Large intestine (tissue), 3 donors: ENCODE results near the gene ODF4. TPM values are rescaled to one million over a fixed set of nuclear protein-coding genes. Genes with fewer than 3 reads are reported as not detected.

Experiments used
- DNase-seq, 2 donors: peaks; one replicate each; pipeline versions ENCODE4 v3.0.0 to v3.0.0-alpha.2; 2013
- H3K27ac ChIP-seq: one replicate; pipeline ENCODE4 v1.5.1; 2013; ENCODE audit warnings: low read length
- H3K27me3 ChIP-seq: 2 replicates; pipeline ENCODE4 v1.6.1; 2013; ENCODE audit warnings: low read length; ENCODE audit not compliant: control insufficient read depth, insufficient read depth
- H3K36me3 ChIP-seq: 2 replicates; pipeline ENCODE4 v1.6.1; 2013; ENCODE audit warnings: low read length; ENCODE audit not compliant: control insufficient read depth, insufficient read depth
- H3K4me1 ChIP-seq: one replicate; pipeline ENCODE4 v1.6.1; 2013; ENCODE audit warnings: low read length; ENCODE audit not compliant: control insufficient read depth, insufficient read depth
- H3K4me3 ChIP-seq: one replicate; pipeline ENCODE4 v1.5.1; 2013; ENCODE audit warnings: low read length
- H3K9me3 ChIP-seq: one replicate; pipeline ENCODE4 v1.6.1; 2013; ENCODE audit warnings: mild to moderate bottlenecking, low read depth, low read length, moderate library complexity; ENCODE audit not compliant: control insufficient read depth
- WGBS: methylation state at CpG from one replicate; pipeline ENCODE4 v1.1.5; 2013; ENCODE audit warnings: low lambda C conversion rate; ENCODE audit not compliant: insufficient coverage; 5-methylcytosine and 5-hydroxymethylcytosine counted together
- polyA plus RNA-seq: library from polyadenylated mRNA; unstranded; fragments of 120-200 nt; gene quantifications from one replicate; pipeline ENCODE4 v1.2.1, GENCODE V29; 2013

The ODF4 gene
- polyA plus RNA-seq, 1 donor, result not detected

DNA sequence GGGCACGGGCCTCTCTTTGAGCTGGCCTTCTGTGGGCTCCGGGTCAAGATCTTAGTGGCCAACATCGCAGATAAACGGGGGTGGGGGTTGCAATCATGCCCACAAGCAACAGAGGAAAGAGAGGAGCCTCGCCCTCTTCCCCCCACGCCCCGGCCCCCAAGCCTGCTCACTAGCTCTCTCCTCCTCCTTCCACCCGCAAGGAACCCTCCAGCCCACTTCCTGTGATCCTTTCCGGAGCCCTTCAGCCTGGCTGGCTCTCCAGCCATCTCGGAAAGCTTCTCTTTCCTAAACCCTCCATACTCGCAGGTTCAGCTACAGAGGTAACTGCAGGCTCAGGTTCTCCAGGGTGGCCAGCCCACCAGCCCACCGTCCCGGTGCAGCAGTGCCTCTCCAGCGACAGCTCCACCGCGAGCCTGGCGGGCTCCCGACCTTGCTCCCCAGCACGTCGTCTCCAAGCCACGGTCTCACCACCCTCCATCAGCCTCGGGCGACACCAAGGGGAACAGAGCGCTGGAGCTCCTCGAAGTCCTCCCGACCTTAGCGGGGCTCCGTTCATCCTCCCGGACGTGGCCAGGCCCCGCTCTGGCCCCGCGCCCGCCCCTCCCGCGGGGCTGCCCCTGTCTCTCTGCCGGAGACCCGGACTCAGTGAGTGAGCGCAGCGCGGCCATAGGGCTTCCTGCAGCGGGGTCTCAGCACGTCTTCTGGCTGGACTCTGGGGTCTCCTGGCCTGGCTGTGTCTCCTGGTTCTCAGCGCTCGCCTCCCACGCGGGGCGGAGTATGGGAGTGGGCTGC, 12.9 kb upstream of the ODF4 start:
- peak overlapping the region; percentile 23 for H3K27ac ChIP-seq
- WGBS, result no CpG with 5 or more reads among the region's 48 CpGs
- no peaks in the 10 kb centered on the region for H3K36me3 ChIP-seq
- peak overlapping the region; percentile 55 for H3K4me3 ChIP-seq
- H3K4me1 ChIP-seq, result peaks cover 3% of the 10 kb centered on the region
- H3K9me3 ChIP-seq, result no peaks in the 10 kb centered on the region
- DNase-seq, result peak; percentile 27 to 62
- peaks cover 30% of the 10 kb centered on the region for H3K27me3 ChIP-seq

DNA sequence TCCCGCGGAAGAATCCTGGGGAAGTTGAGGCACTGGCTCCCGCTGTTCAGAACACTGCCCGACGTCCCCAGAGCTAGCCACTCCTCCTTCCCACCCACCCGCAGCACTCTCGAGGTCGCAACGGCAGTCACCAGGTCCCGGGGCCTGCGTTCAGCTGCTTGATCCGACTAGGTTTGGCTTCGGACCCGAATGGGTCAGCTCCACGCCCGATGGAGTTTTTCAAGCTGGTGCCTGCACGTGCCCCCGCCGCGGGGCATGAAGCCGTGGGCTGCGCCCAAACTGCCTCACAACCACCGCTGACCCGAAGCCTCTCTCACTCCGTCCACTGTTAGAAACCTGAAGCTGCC, 12.4 kb upstream of the ODF4 start:
- Histone ChIP-seq H3K4me1 (peaks cover 3% of the 10 kb centered on the region), H3K36me3 (no peaks in the 10 kb centered on the region), H3K27ac (no peak overlapping the region), H3K27me3 (peaks cover 30% of the 10 kb centered on the region), H3K9me3 (no peaks in the 10 kb centered on the region), H3K4me3 (peak overlapping the region; percentile 55)
- no peak for DNase-seq
- no CpG with 5 or more reads among the region's 25 CpGs for WGBS

DNA sequence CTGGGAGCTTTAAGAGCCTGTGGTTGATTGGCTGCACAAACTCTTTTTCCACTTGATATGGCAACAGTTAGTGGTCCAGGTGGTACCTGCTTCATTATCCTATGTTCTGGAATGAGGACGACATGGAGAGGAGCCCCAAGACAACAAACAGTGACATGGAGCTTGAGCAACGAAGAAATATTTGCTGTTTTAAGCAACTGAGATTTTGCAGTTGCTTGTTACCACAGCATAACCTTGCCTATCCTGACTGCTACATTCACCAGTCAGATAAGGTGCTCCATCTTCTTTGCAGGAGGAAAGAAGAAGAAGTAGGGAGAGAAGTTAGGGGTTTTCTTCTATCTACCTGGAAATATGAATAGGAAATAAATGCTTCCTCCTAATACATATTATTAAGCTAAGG, 7.5 kb upstream of the ODF4 start:
- H3K36me3 ChIP-seq, result no peaks in the 10 kb centered on the region
- 88% methylated on average over 2 of the region's 2 CpGs for WGBS

DNA sequence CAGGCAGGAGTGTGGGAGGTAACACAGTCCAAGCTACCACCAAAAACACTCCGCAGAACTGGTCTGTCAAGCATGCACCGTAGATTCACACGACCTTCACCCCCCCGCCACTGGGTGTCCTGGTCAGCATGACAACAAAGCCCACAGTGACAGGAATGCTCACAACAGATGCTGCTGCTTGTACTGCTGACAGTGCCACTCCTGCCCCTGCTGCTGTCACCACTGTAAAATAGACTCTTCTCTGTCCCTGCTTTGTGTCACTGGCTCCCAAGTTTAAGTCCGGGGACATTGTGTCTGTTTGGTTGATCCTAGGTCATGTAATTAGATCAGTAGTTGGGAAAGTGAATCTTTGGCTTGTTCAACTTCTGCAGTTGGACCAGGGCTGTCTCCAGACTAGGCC, 7.0 kb upstream of the ODF4 start:
- Histone ChIP-seq H3K27ac (no peak overlapping the region), H3K36me3 (no peaks in the 10 kb centered on the region), H3K4me3 (no peak overlapping the region), H3K27me3 (peaks cover 3% of the 10 kb centered on the region), H3K4me1 (no peaks in the 10 kb centered on the region), H3K9me3 (no peaks in the 10 kb centered on the region)
- no peak for DNase-seq
- WGBS, result no CpG with 5 or more reads among the region's 5 CpGs

More for the DNA sequence above, 7.5 kb upstream of the ODF4 start:
- DNase-seq, result no peak
- Histone ChIP-seq H3K4me1 (peaks cover 1% of the 10 kb centered on the region), H3K27me3 (peaks cover 5% of the 10 kb centered on the region), H3K27ac (no peak overlapping the region), H3K4me3 (no peak overlapping the region), H3K9me3 (no peaks in the 10 kb centered on the region)

DNA sequence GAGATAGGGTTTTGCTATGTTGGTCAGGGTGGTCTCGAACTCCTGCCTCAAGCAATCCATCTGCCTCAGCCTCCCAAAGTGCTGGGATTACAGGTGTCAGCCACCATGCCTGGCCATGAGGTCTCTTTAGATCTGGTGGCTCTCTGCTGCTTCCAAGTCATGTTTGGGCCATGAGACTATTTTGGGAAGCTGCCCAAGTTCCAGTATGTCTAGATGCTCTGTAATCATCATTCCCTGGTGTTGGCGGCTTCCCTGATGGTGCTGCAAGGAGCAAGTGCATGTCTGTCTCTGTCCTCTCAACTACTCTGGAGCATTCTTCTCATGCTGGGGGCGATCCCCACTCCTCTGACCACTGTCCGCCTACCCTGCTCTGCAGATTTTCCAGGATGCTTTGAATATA, 6.4 kb upstream of the ODF4 start:
- no peaks in the 10 kb centered on the region for H3K9me3 ChIP-seq
- H3K4me1 ChIP-seq, result no peaks in the 10 kb centered on the region
- no peaks in the 10 kb centered on the region for H3K36me3 ChIP-seq
- no peak overlapping the region for H3K27ac ChIP-seq
- H3K4me3 ChIP-seq, result no peak overlapping the region
- WGBS, result no CpG with 5 or more reads among the region's 4 CpGs
- DNase-seq, result no peak
- H3K27me3 ChIP-seq, result peaks cover 3% of the 10 kb centered on the region

DNA sequence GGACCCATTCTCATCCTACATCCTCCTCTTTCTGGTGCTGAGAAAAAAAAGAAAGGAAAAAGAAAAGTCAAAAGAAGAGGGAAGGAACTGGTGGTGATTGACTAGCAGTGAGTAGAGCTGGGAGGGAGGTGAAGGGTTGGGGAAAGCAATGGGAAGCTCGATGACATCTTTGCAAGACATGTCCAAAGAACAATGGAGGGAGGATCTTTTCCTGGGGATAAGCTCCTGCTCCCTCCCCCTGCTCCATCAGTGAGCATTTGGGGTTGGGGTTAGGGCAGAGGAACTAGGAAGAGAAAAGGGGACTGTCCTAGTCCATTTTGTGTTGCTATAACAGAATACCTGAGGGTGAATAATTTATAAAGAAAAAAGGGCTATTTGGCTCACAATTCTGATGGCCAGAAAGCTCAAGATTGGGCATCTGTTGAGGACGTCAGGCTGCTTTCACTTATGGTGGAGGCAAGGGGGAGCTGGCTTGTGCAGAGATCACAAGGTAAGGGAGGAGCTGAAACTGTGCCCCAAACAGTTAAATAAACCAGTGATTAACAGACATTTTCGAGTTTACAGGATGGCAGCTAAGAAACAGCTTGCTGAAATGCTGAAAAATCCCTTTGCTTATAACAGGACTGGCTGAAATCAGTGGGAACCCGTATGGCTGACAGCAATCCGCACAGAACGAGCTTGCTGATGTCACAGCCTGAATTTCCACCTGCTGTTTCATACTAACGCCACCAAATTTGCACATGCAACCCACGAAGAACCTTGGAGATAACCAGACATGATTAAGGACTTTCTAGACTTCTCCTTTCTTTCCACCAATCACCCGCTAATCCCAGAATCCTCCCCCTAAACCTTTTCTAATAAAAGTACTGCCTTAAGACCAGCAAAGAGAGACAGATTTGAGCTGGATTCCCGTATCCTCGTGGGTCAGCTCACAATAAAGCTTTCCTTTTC, 1.6 kb upstream of the ODF4 start:
- H3K27ac ChIP-seq, result no peak overlapping the region
- no peaks in the 10 kb centered on the region for H3K4me1 ChIP-seq
- no peak for DNase-seq
- no peaks in the 10 kb centered on the region for H3K9me3 ChIP-seq
- peaks cover 3% of the 10 kb centered on the region for H3K27me3 ChIP-seq
- WGBS, result no CpG with 5 or more reads among the region's 11 CpGs
- H3K36me3 ChIP-seq, result no peaks in the 10 kb centered on the region
- no peak overlapping the region for H3K4me3 ChIP-seq

DNA sequence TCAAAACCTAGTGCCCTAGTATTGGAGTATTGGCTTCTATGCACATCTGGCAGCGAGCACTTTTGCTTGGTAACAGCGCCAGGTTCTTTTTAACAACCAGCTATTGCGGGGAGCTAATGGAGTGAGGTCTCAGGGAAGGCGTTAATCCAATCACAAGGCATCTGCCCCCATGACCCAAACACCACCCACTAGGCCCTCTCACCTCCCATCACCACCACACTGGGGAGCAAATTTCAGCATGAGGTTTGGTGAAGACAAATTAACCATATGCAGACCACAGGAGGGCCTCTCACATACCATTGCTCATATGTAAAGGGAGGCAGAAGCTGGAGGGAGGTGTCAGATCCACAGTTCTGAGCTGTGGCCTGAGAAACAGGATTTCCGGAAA, 893 bp upstream of the ODF4 start:
- no CpG with 5 or more reads among the region's 5 CpGs for WGBS
- no peaks in the 10 kb centered on the region for H3K36me3 ChIP-seq
- H3K27ac ChIP-seq, result no peak overlapping the region

DNA sequence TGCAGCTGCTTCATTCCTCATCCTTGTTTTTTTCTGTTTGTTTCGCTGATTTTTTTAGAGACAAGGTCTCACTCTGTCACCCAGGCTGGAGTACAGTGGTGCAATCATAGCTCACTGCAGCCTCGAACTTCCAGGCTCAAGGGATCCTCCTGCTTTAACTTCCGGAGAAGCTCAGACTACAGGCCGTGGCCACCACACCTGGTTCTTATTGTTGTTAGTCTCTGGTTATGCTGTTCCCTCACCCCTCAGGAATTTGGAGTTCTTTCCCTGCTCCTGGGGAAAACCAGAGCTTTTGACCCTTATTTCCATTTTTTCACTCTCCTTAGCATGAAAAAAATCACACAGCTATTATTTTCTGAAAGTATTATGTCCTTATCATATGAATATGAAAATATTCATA, 1.8 kb downstream of the ODF4 start:
- Histone ChIP-seq H3K9me3 (no peaks in the 10 kb centered on the region), H3K27me3 (peaks cover 13% of the 10 kb centered on the region), H3K36me3 (no peaks in the 10 kb centered on the region), H3K27ac (no peak overlapping the region), H3K4me1 (no peaks in the 10 kb centered on the region), H3K4me3 (no peak overlapping the region)
- WGBS, result 43% methylated on average over 2 of the region's 4 CpGs
- DNase-seq, result no peak

More for the DNA sequence above, 893 bp upstream of the ODF4 start:
- no peak for DNase-seq
- H3K4me3 ChIP-seq, result no peak overlapping the region
- no peaks in the 10 kb centered on the region for H3K4me1 ChIP-seq
- no peaks in the 10 kb centered on the region for H3K9me3 ChIP-seq
- H3K27me3 ChIP-seq, result peaks cover 3% of the 10 kb centered on the region

DNA sequence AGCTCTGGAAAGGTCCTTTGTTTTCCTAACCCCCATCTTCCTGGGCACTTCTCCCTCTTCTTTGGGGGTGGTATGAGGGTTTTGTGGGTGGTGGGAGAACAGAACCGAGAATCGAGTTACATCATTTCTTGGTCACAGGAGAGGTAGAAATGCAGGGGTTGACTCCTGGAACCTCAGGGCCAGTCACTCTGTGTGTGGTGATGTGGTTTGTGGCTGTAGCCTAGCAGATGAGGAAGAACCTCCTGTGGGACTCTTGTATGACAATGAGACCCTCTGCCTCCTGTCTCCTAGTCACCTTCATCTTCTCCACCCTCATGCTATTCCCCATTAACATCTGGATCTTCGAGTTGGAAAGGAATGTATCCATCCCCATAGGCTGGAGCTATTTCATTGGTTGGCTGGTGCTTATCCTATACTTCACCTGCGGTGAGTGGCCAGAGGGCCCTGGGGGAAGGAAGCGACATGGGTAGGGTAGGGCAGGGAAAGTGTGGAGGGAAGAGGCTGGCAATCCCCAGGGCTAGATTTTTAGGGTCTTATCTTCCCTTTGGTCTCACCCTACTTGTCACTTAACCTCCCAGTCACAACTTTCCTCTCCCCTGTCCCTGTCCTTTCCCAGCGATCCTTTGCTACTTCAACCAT, 5.5 kb downstream of the ODF4 start:
- Histone ChIP-seq H3K27me3 (peaks cover 11% of the 10 kb centered on the region), H3K4me1 (no peaks in the 10 kb centered on the region), H3K27ac (no peak overlapping the region), H3K9me3 (no peaks in the 10 kb centered on the region), H3K4me3 (no peak overlapping the region), H3K36me3 (no peaks in the 10 kb centered on the region)
- no CpG with 5 or more reads among the region's 6 CpGs for WGBS
- no peak for DNase-seq

DNA sequence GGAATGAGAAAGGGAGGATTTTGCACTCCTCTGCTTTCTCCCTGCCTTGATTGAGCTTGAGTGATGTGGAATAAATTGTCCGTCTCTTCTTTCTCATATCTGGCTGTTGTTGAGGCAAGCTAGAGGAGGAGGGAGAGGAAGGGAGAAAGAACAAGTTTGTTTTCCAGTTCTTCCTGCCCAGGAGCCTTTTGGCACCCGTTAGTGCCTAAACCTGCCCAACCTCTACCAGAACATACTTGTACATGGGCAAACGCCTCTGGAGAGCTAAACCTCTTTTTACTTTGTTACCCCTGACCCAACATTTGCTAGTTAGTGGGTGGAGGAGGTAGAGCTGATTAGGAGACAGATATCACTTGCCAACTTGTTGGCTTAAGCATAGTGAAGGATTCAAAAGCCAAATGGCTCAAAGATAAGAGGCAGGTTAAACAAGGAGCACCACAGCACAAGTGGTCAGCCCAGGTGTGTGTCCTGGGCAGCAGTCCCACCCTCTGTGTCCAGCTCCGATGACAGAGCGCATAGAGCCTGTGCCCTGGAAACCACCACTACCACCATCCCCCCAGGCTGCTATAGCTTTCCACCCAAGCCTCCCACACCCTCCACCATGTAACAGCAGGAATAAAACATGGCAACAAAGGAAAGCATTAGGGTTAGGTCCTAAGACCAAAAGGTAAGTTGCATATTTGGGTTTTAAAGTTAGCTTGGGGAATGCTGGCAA, 6.5 kb downstream of the ODF4 start:
- WGBS, result no CpG with 5 or more reads among the region's 5 CpGs
- Histone ChIP-seq H3K27ac (no peak overlapping the region), H3K4me1 (no peaks in the 10 kb centered on the region), H3K36me3 (no peaks in the 10 kb centered on the region), H3K4me3 (no peak overlapping the region), H3K9me3 (no peaks in the 10 kb centered on the region), H3K27me3 (peaks cover 11% of the 10 kb centered on the region)
- no peak for DNase-seq
